ENCODE results near the gene PHYH. TPM values are rescaled to one million over a fixed set of nuclear protein-coding genes. Genes with fewer than 3 reads are reported as not detected.
"Not testable (repeated sequence)": the region's sequence is repeated elsewhere in the genome, so short reads cannot be mapped to it uniquely, and the experiment has no call there.

The PHYH gene
- total RNA-seq, 1 donor from 2014 or later = 20.4 TPM

DNA sequence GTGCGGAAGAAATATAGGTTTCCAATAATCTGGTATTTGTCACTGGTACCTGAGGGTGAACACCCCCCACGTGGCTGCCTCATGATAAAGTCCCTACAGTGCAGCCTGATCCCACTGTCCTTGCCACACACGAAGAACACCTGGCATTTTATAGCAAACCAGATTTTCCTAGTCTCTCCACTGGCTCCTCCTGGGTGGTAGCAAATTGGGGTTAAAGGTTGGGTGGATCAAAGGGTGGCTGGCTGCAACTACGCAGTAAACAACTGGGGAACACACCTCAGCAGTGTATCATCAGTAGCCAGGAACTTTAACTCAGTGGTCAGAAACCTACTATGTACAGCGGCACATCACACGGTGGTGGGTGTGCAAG, 37.9 kb upstream of the PHYH start:
- TF ChIP-seq, protein P1, sequence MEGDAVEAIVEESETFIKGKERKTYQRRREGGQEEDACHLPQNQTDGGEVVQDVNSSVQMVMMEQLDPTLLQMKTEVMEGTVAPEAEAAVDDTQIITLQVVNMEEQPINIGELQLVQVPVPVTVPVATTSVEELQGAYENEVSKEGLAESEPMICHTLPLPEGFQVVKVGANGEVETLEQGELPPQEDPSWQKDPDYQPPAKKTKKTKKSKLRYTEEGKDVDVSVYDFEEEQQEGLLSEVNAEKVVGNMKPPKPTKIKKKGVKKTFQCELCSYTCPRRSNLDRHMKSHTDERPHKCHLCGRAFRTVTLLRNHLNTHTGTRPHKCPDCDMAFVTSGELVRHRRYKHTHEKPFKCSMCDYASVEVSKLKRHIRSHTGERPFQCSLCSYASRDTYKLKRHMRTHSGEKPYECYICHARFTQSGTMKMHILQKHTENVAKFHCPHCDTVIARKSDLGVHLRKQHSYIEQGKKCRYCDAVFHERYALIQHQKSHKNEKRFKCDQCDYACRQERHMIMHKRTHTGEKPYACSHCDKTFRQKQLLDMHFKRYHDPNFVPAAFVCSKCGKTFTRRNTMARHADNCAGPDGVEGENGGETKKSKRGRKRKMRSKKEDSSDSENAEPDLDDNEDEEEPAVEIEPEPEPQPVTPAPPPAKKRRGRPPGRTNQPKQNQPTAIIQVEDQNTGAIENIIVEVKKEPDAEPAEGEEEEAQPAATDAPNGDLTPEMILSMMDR (IDR thresholded peaks at IDR 0.05; ENCODE audit: partially characterized antibody, unreplicated experiment) = no peak
- Mint-ChIP-seq H3K27me3 (ENCODE audit: unreplicated experiment) (no peaks in the 10 kb centered on the region), H3K9me3 (ENCODE audit: unreplicated experiment) (no peaks in the 10 kb centered on the region), H3K4me1 (ENCODE audit: low read depth, unreplicated experiment) (peaks cover 20% of the 10 kb centered on the region), H3K36me3 (ENCODE audit: unreplicated experiment) (no peaks in the 10 kb centered on the region), H3K27ac (ENCODE audit: unreplicated experiment) (peak overlapping the region; percentile 22), H3K4me3 (ENCODE audit: unreplicated experiment) (no peak overlapping the region)
- no peak for DNase-seq

DNA sequence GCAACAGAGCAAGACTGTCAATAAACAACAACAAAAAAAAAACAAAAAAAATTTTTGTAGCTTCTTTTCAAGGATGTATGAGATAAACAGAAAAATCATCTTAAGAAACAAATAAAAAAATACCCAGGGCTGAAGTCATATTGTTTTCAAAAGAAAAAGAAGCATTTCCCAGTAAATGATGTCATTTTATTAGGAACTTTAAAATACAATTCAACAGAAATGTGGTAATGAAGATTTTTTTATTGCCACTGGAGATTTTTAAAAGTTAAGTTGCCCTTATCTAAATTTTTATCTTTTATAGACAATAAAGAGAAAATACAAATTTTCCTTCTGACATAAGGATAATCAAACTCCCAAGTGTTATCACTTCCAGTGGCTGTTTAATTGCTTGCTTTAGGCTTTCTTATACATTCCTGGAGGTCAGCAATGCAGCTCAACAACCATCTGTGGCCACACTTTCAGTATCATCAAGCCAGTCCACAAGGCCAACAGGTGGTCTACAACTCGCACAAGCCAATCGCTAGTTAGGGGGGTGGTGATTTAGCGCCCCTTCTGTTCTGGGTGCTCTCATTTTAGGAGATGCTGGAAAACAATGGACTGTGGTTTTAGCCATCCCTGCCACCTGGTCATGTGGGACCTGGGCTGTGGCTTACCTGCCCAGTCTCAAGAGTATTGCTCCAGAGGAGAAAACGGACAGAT, 37.4 kb upstream of the PHYH start:
- no peak overlapping the region for H3K4me3 Mint-ChIP-seq (ENCODE audit: unreplicated experiment)
- H3K4me1 Mint-ChIP-seq (ENCODE audit: low read depth, unreplicated experiment) = peaks cover 20% of the 10 kb centered on the region
- no peaks in the 10 kb centered on the region for H3K36me3 Mint-ChIP-seq (ENCODE audit: unreplicated experiment)
- DNase-seq = no peak
- H3K27ac Mint-ChIP-seq (ENCODE audit: unreplicated experiment) = no peak overlapping the region
- no peaks in the 10 kb centered on the region for H3K9me3 Mint-ChIP-seq (ENCODE audit: unreplicated experiment)
- H3K27me3 Mint-ChIP-seq (ENCODE audit: unreplicated experiment) = no peaks in the 10 kb centered on the region
- TF ChIP-seq, protein P1 (IDR thresholded peaks at IDR 0.05; ENCODE audit: partially characterized antibody, unreplicated experiment) = no peak

DNA sequence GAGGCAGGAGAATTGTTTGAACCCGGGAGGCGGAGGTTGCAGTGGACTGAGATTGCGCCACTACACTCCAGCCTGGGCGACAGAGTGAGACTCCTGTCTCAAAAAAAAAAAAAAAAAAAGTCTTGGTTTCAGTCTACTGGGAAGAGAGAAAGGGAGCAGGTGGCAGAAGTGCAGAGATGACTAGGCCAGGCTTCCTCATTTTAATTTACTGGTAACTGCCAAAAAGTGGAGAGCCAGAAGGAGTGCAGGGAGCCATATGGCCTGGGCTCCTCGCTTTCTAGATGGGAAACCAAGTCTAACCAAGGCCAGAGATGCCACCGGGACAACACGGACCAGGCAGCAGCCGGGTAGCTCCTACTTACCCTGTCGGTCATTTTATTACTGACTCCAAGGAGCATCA, 36.0 kb upstream of the PHYH start:
- Mint-ChIP-seq H3K27ac (ENCODE audit: unreplicated experiment) (peak overlapping the region; percentile 52), H3K9me3 (ENCODE audit: unreplicated experiment) (no peaks in the 10 kb centered on the region), H3K4me1 (ENCODE audit: low read depth, unreplicated experiment) (peaks cover 18% of the 10 kb centered on the region), H3K27me3 (ENCODE audit: unreplicated experiment) (no peaks in the 10 kb centered on the region), H3K4me3 (ENCODE audit: unreplicated experiment) (no peak overlapping the region), H3K36me3 (ENCODE audit: unreplicated experiment) (peaks cover 3% of the 10 kb centered on the region)
- TF ChIP-seq, protein P1 (IDR thresholded peaks at IDR 0.05; ENCODE audit: partially characterized antibody, unreplicated experiment) = no peak
- no peak for DNase-seq

DNA sequence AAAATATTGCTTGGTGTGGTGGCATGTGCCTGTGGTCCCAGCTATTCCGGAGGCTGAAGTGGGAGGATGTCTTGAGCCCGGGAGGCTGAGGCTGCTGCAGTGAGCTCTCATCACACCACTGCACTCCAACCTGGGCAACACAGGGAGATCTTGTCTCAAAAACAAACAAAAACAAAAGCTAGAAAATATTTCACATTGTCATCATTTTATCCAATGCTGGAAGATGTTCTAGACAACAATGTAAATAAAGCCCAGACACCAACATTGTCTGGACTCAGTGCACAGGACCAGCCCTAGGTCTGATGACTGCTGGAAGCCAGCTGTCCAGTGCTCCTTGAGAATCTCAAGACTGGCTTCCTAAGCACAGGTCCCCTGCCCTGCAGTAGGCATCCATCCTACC, 34.7 kb upstream of the PHYH start:
- Mint-ChIP-seq H3K9me3 (ENCODE audit: unreplicated experiment) (peaks cover 1% of the 10 kb centered on the region), H3K27me3 (ENCODE audit: unreplicated experiment) (no peaks in the 10 kb centered on the region), H3K4me1 (ENCODE audit: low read depth, unreplicated experiment) (peaks cover 12% of the 10 kb centered on the region), H3K4me3 (ENCODE audit: unreplicated experiment) (no peak overlapping the region), H3K27ac (ENCODE audit: unreplicated experiment) (no peak overlapping the region), H3K36me3 (ENCODE audit: unreplicated experiment) (peaks cover 5% of the 10 kb centered on the region)
- TF ChIP-seq, protein P1 (IDR thresholded peaks at IDR 0.05; ENCODE audit: partially characterized antibody, unreplicated experiment) = no peak
- DNase-seq = no peak

DNA sequence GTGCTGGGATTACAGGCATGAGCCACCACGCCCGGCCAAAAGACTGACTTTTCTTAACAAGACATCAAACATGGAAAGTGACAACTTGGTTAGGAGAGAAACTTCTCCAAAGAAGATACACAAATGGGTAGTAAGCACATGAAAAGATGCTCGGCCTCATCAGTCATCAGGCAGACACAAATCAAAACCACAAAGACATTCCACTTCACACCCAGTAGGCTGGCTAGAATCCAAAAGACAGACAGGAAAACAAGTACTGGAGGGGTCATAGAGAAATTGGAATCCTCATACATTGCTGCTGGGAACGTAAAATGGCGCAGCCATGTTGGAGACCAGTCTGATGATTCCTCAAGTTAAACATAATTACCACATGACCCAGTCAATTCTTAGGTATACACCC, 31.8 kb upstream of the PHYH start:
- no peaks in the 10 kb centered on the region for H3K27me3 Mint-ChIP-seq (ENCODE audit: unreplicated experiment)
- no peak overlapping the region for H3K27ac Mint-ChIP-seq (ENCODE audit: unreplicated experiment)
- TF ChIP-seq, protein P1 (IDR thresholded peaks at IDR 0.05; ENCODE audit: partially characterized antibody, unreplicated experiment) = no peak
- peaks cover 3% of the 10 kb centered on the region for H3K9me3 Mint-ChIP-seq (ENCODE audit: unreplicated experiment)
- H3K4me3 Mint-ChIP-seq (ENCODE audit: unreplicated experiment) = no peak overlapping the region
- DNase-seq = no peak
- peaks cover 5% of the 10 kb centered on the region for H3K36me3 Mint-ChIP-seq (ENCODE audit: unreplicated experiment)
- H3K4me1 Mint-ChIP-seq (ENCODE audit: low read depth, unreplicated experiment) = peaks cover 12% of the 10 kb centered on the region

DNA sequence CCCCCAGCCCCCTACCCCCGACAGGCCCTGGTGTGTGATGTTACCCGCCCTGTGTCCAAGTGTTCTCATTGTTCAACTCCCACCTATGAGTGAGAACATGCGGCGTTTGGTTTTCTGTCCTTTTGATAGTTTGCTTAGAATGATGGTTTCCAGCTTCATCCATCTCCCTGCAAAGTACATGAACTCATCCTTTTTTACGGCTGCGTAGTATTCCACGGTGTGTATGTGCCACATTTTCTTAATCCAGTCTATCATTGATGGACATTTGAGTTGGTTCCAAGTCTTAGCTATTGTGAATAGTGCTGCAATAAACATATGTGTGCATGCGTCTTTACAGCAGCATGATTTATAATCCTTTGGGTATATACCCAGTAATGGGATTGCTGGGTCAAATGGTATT, 31.1 kb upstream of the PHYH start:
- H3K4me3 Mint-ChIP-seq (ENCODE audit: unreplicated experiment); H3K27me3 Mint-ChIP-seq (ENCODE audit: unreplicated experiment); H3K9me3 Mint-ChIP-seq (ENCODE audit: unreplicated experiment); DNase-seq; H3K36me3 Mint-ChIP-seq (ENCODE audit: unreplicated experiment); H3K4me1 Mint-ChIP-seq (ENCODE audit: low read depth, unreplicated experiment); H3K27ac Mint-ChIP-seq (ENCODE audit: unreplicated experiment): not testable (repeated sequence)
